H1 (cell line): ENCODE results near the gene OBSL1. TPM values are rescaled to one million over a fixed set of nuclear protein-coding genes. Genes with fewer than 3 reads are reported as not detected.

Source experiments
- CTCF ChIA-PET: fragments of 300-600 bp; sonication (Branson Sonifier 250); formaldehyde crosslinking; loops from one replicate; lab custom pipeline; 2021; ENCODE audit not compliant: partially characterized antibody; lab: Charles Lee
- POLR2A ChIA-PET: fragments of 300-600 bp; sonication (Branson Sonifier 250); formaldehyde crosslinking; loops from one replicate; lab custom pipeline; 2021; ENCODE audit warnings: inconsistent platforms; ENCODE audit not compliant: partially characterized antibody; lab: Charles Lee
- DNase-seq, 2 experiments: peaks; one replicate each; pipeline versions ENCODE4 v3.0.0 to v3.0.0-alpha.2; 2010 to 2022; ENCODE audit warnings: low spot score in 2 of 2, low read depth in 1 of 2, mixed read lengths in 1 of 2
- FAIRE-seq: peaks from 2 replicates; lab custom pipeline; 2011; peaks lifted over from hg19 to GRCh38; lab: Jason Lieb, UNC
- H2AFZ ChIP-seq: 2 replicates; pipeline ENCODE4 v1.8.1; 2012; ENCODE audit warnings: low read length, inconsistent platforms
- H2AK5ac ChIP-seq: 2 replicates; pipeline ENCODE4 v1.6.1; 2013; ENCODE audit warnings: low read depth, low read length
- H2BK120ac ChIP-seq: replicated peaks from 2 replicates; pipeline ENCODE3; 2013; ENCODE audit warnings: low read depth, low read length, inconsistent platforms
- H2BK12ac ChIP-seq: 2 replicates; pipeline ENCODE4 v1.6.1; 2013; ENCODE audit warnings: low read depth, low read length
- H2BK15ac ChIP-seq: 2 replicates; pipeline ENCODE4 v1.6.1; 2013; ENCODE audit warnings: low read length
- H2BK20ac ChIP-seq: 2 replicates; pipeline ENCODE4 v1.6.1; 2013; ENCODE audit warnings: low read length
- H2BK5ac ChIP-seq: 2 replicates; pipeline ENCODE4 v1.6.1; 2013; ENCODE audit warnings: low read depth, low read length
- H3K14ac ChIP-seq: 2 replicates; pipeline ENCODE4 v1.6.1; 2013; ENCODE audit warnings: inconsistent platforms; ENCODE audit not compliant: insufficient read length
- H3K18ac ChIP-seq: 2 replicates; pipeline ENCODE4 v1.6.1; 2013; ENCODE audit warnings: low read length; ENCODE audit errors: extremely low read depth
- H3K23ac ChIP-seq: 2 replicates; pipeline ENCODE4 v1.6.1; 2013; ENCODE audit warnings: inconsistent platforms; ENCODE audit not compliant: insufficient read length
- H3K23me2 ChIP-seq: 2 replicates; pipeline ENCODE4 v1.6.1; 2013; ENCODE audit warnings: low read depth, low read length
- H3K27ac ChIP-seq: 2 replicates; pipeline ENCODE4 v1.6.1; 2011; ENCODE audit warnings: low read depth, low read length, inconsistent platforms
- H3K27me3 ChIP-seq, 4 experiments: replicated peaks in 1 of 4; 1 replicate in 1 of 4; 2 replicates in 3 of 4; pipeline versions ENCODE4 v1.6.1 to v1.8.1; 2011 to 2013; ENCODE audit warnings: low read length in 3 of 4, mild to moderate bottlenecking in 3 of 4, inconsistent platforms in 2 of 4, mixed read lengths in 2 of 4, moderate library complexity in 1 of 4; ENCODE audit not compliant: control insufficient read depth in 3 of 4, insufficient read depth in 3 of 4; ENCODE audit errors: extremely low read depth in 1 of 4
- H3K36me3 ChIP-seq, 4 experiments: 2 replicates each; pipeline versions ENCODE4 v1.6.1 to v1.8.1; 2011 to 2013; ENCODE audit warnings: mild to moderate bottlenecking in 4 of 4, low read length in 3 of 4, moderate library complexity in 2 of 4, control low read depth in 1 of 4, inconsistent platforms in 1 of 4; ENCODE audit not compliant: insufficient read depth in 4 of 4, control insufficient read depth in 2 of 4
- H3K4ac ChIP-seq: replicated peaks from 2 replicates; pipeline ENCODE3; 2013; ENCODE audit warnings: low read length, low read depth, mixed read lengths, inconsistent platforms; ENCODE audit not compliant: insufficient read length
- H3K4me1 ChIP-seq, 4 experiments: replicated peaks in 1 of 4; 1 replicate in 1 of 4; 2 replicates in 3 of 4; pipeline versions ENCODE4 v1.6.1 to v1.8.1; 2011 to 2013; ENCODE audit warnings: low read length in 3 of 4, inconsistent platforms in 2 of 4, mixed read lengths in 1 of 4; ENCODE audit not compliant: insufficient read depth in 4 of 4, control insufficient read depth in 3 of 4
- H3K4me2 ChIP-seq, 2 experiments: 2 replicates each; pipeline versions ENCODE4 v1.6.1 to v1.8.1; 2011 to 2013; ENCODE audit warnings: low read depth in 2 of 2, low read length in 2 of 2, control low read depth in 1 of 2, inconsistent platforms in 1 of 2, mild to moderate bottlenecking in 1 of 2; ENCODE audit not compliant: insufficient read depth in 1 of 2
- H3K4me3 ChIP-seq, 4 experiments: fragments of 200-600, 300-600 bp in 1 of 4; sonication (generic), shearing (Covaris generic), sonication (Bioruptor Twin) in 1 of 4; 2 replicates each; pipeline versions ENCODE4 v1.5.1 to v1.8.1; 2011 to 2016; ENCODE audit warnings: low read length in 4 of 4, low read depth in 3 of 4, control low read depth in 2 of 4, inconsistent platforms in 2 of 4, mild to moderate bottlenecking in 2 of 4, mixed read lengths in 1 of 4, moderate library complexity in 1 of 4; ENCODE audit not compliant: insufficient read depth in 2 of 4; ENCODE audit errors: extremely low read depth in 1 of 4
- H3K56ac ChIP-seq: replicated peaks from 2 replicates; pipeline ENCODE3; 2013; ENCODE audit warnings: low read depth, mild to moderate bottlenecking, mixed read lengths, low read length, inconsistent platforms; ENCODE audit not compliant: insufficient read length
- H3K79me1 ChIP-seq: 2 replicates; pipeline ENCODE4 v1.6.1; 2013; ENCODE audit warnings: low read depth, low read length, control low read depth
- H3K79me2 ChIP-seq, 2 experiments: 2 replicates each; pipeline versions ENCODE4 v1.6.1 to v1.8.1; 2012 to 2013; ENCODE audit warnings: low read length in 2 of 2, mild to moderate bottlenecking in 2 of 2, inconsistent platforms in 1 of 2; ENCODE audit not compliant: insufficient read depth in 2 of 2, control insufficient read depth in 1 of 2
- H3K9ac ChIP-seq, 4 experiments: replicated peaks in 1 of 4; 1 replicate in 1 of 4; 2 replicates in 3 of 4; pipeline versions ENCODE4 v1.6.1 to v1.8.1; 2011 to 2013; ENCODE audit warnings: low read depth in 3 of 4, low read length in 3 of 4, control low read depth in 2 of 4, mild to moderate bottlenecking in 2 of 4, moderate library complexity in 2 of 4, inconsistent platforms in 1 of 4; ENCODE audit errors: extremely low read depth in 1 of 4
- H3K9me3 ChIP-seq, 2 experiments: 2 replicates each; pipeline versions ENCODE4 v1.6.1 to v1.8.1; 2012 to 2013; ENCODE audit warnings: mild to moderate bottlenecking in 2 of 2, moderate library complexity in 2 of 2, control low read depth in 1 of 2, inconsistent platforms in 1 of 2, low read depth in 1 of 2, low read length in 1 of 2, mixed read lengths in 1 of 2; ENCODE audit not compliant: insufficient read depth in 2 of 2
- H4K20me1 ChIP-seq, 2 experiments: replicated peaks in 1 of 2; 2 replicates each; pipeline versions ENCODE3 to v1.8.1; 2011 to 2013; ENCODE audit warnings: inconsistent platforms in 2 of 2, low read length in 2 of 2, mild to moderate bottlenecking in 1 of 2; ENCODE audit not compliant: insufficient read depth in 2 of 2, control insufficient read depth in 1 of 2
- H4K5ac ChIP-seq: 2 replicates; pipeline ENCODE4 v1.6.1; 2013; ENCODE audit warnings: low read length, low read depth, mixed read lengths, inconsistent platforms; ENCODE audit not compliant: insufficient read length
- H4K8ac ChIP-seq: 2 replicates; pipeline ENCODE4 v1.8.0; 2013; ENCODE audit warnings: mild to moderate bottlenecking, moderate library complexity, low read length, inconsistent platforms; ENCODE audit not compliant: insufficient read depth; ENCODE audit errors: extremely low read depth
- H4K91ac ChIP-seq: replicated peaks from 2 replicates; pipeline ENCODE3; 2013; ENCODE audit warnings: low read length, mixed read lengths, inconsistent platforms; ENCODE audit not compliant: insufficient read length
- BCL11A ChIP-seq, 2 experiments: IDR thresholded peaks; one replicate each; pipeline ENCODE4 v1.6.1; 2011; ENCODE audit warnings: low read depth in 2 of 2, low read length in 2 of 2, mild to moderate bottlenecking in 2 of 2
- EP300 ChIP-seq, 2 experiments: IDR thresholded peaks; 1 replicate in 1 of 2; 2 replicates in 1 of 2; pipeline ENCODE4 v1.6.1; 2011 to 2012; ENCODE audit warnings: low read depth in 2 of 2, low read length in 2 of 2, mild to moderate bottlenecking in 2 of 2, borderline replicate concordance in 1 of 2, inconsistent platforms in 1 of 2, moderate library complexity in 1 of 2
- whole genome bisulfite sequencing, 2 experiments: shearing (Covaris generic) in 1 of 2; methylation state at CpG; one replicate each; pipeline versions ENCODE4 v1.1.6 to v1.1.7; 2013 to 2015; ENCODE audit warnings: low lambda C conversion rate in 2 of 2, mixed read lengths in 2 of 2, inconsistent platforms in 1 of 2, low coverage in 1 of 2, missing lambda C conversion rate in 1 of 2; ENCODE audit not compliant: insufficient replicate concordance in 2 of 2, insufficient coverage in 1 of 2, insufficient read length in 1 of 2; ENCODE audit errors: extremely low coverage in 1 of 2, missing lambda C conversion rate in 1 of 2; 5-methylcytosine and 5-hydroxymethylcytosine counted together
- polyA plus RNA-seq, 7 experiments: library from polyadenylated mRNA; depleted of rRNA in 3 of 7; stranded (reverse) in 5 of 7; unstranded in 2 of 7; fragments of >200 nt in 5 of 7; fragments of 200-250 nt in 2 of 7; gene quantifications; 1 replicate in 5 of 7; 2 replicates in 1 of 7; 4 replicates in 1 of 7; pipeline versions ENCODE4 v1.2.1 to v1.2.3, GENCODE V29; 2011 to 2013; ENCODE audit warnings: missing spikeins in 2 of 7, mixed read lengths in 2 of 7
- total RNA-seq: library from RNA; stranded (reverse); fragmentation: NEBNext Ultra II Directional; extraction: Animal tissue kit (Norgen Biotek cat#: 25700); gene quantifications from 2 replicates; pipeline ENCODE4 v1.2.1, GENCODE V29; 2021

Gene OBSL1
- total and polyA plus RNA-seq, 2 of the 8 experiments (the other 6 are each of a cell fraction or from before 2014, with no cell fraction given): 116 to 127 TPM

DNA sequence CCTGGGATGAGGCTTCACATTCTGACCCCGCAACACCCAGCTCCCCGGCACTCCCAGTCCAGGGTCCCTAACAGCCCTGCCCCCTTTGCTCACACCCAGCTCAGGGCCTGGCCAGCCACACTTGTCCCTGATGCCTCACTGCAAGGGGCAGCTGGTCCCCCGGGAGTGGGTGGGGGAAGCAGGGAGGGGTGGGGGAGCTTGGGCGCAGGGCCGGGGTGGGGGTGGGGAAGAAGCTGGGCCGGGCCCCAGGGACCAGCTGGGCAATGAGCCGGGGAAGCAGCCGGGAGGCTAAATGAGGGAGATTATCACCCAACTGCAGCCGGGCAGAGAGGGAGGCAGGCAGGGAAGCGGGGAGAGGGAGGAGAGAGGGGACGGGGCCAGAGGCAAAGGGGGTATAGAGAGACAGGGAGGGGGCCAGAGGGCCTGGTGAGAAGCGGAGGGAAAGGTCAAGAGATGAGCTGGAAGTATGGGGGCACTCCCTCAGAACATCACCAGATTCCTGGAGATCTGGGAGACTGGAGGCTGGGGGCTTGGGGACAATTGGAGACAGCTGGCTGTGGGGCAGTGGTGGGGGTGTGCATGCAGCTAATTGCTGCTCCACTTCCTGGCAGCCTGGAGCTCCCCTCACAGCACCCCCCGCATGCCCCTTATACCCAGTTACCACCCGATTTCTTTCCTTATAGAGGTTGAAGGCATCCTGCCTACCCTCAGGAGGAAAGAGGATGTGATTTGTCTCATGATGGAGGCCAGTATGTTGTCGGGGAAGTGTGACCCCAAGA lies 59.6 kb downstream of the OBSL1 start:
- no peak for FAIRE-seq
- Histone ChIP-seq H3K4ac (peak overlapping the region; percentile 61), H3K36me3 (no peaks in the 10 kb centered on the region), H2BK15ac (no peak overlapping the region; the same call in 1 of the 2 replicates), H3K56ac (no peak overlapping the region), H4K8ac (no peak overlapping the region), H3K23ac (no peak overlapping the region), H2BK5ac (no peak overlapping the region), H3K9ac (no peak overlapping the region), H3K27me3 (peaks cover 2 to 49% (median 42%) of the 10 kb centered on the region in 4 experiments), H4K5ac (no peak overlapping the region), H3K23me2 (peaks cover 9% of the 10 kb centered on the region), H2AFZ (no peak overlapping the region), H3K27ac (no peak overlapping the region), H3K4me2 (no peak overlapping the region), H2BK12ac (0 out of 2 replicates have a peak overlapping the region, but pooled peaks have one; percentile 23), H3K18ac (0 out of 2 replicates have a peak overlapping the region, but pooled peaks have one; percentile 13), H3K4me1 (peaks cover 7 to 66% (median 57%) of the 10 kb centered on the region in 4 experiments), H2AK5ac (no peak overlapping the region), H3K79me2 (no peaks in the 10 kb centered on the region), H3K4me3 (no peak overlapping the region), H4K20me1 (peaks cover 2 to 5% of the 10 kb centered on the region in 2 experiments), H3K14ac (no peak overlapping the region), H2BK120ac (no peak overlapping the region), H3K79me1 (no peaks in the 10 kb centered on the region), H2BK20ac (no peak overlapping the region), H3K9me3 (no peaks in the 10 kb centered on the region), H4K91ac (peak overlapping the region; percentile 52)
- POLR2A ChIA-PET: interaction anchor here (0.6 to 11.0 kb wide), 10 partner anchors 9 to 489 kb away, joined by 3 to 216 read pairs (median 4); partner anchors contain the start of gene GMPPA
- 68% methylated on average over 6 of the region's 15 CpGs; no CpG with 5 or more reads in 1 of the 2 experiments for whole genome bisulfite sequencing, 2 experiments
- no peak for DNase-seq
- CTCF ChIA-PET: interaction anchor here (0.6 to 113.1 kb wide), 9 partner anchors 10 to 258 kb away, joined by 3 to 7248 read pairs (median 10); partner anchors contain the start of genes CHPF, DES, GMPPA and SPEG
- TF ChIP-seq BCL11A (IDR thresholded peaks at IDR 0.05; ENCODE audit: low read depth in 2 of 2, low read length in 2 of 2) (no peak), EP300 (IDR thresholded peaks at IDR 0.05; ENCODE audit: borderline replicate concordance in 1 of 2, low read depth in 2 of 2, low read length in 2 of 2) (peak in 1 of 2 experiments; percentile 88; a peak in 1 of 3 replicates)
